ENCODE data around the gene CLEC14A. TPM values are rescaled to one million over a fixed set of nuclear protein-coding genes. Genes with fewer than 3 reads are reported as not detected.

The CLEC14A gene, protein sequence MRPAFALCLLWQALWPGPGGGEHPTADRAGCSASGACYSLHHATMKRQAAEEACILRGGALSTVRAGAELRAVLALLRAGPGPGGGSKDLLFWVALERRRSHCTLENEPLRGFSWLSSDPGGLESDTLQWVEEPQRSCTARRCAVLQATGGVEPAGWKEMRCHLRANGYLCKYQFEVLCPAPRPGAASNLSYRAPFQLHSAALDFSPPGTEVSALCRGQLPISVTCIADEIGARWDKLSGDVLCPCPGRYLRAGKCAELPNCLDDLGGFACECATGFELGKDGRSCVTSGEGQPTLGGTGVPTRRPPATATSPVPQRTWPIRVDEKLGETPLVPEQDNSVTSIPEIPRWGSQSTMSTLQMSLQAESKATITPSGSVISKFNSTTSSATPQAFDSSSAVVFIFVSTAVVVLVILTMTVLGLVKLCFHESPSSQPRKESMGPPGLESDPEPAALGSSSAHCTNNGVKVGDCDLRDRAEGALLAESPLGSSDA
- total RNA-seq: under 1 TPM; 0.29 to 0.59 TPM
- polyA plus RNA-seq (2013, experiment 1 of 2): not detected
- polyA plus RNA-seq (2013, experiment 2 of 2): 0.12 TPM
- long read RNA-seq, experiment 1: 0 reads
- long read RNA-seq, experiment 2, partial matches to known transcripts: 0 of 3 reads
- long read RNA-seq, experiment 2, other reads (novel, unspliced or antisense): 0 of 3 reads
- long read RNA-seq, experiment 3, transcript CLEC14A-201 (1 exons, 2,267 nt): major isoform, 8 of 8 reads
- long read RNA-seq, experiment 3, partial matches to known transcripts: 0 of 8 reads
- long read RNA-seq, experiment 3, other reads (novel, unspliced or antisense): 0 of 8 reads
- long read RNA-seq, experiment 4: 0 reads

DNA sequence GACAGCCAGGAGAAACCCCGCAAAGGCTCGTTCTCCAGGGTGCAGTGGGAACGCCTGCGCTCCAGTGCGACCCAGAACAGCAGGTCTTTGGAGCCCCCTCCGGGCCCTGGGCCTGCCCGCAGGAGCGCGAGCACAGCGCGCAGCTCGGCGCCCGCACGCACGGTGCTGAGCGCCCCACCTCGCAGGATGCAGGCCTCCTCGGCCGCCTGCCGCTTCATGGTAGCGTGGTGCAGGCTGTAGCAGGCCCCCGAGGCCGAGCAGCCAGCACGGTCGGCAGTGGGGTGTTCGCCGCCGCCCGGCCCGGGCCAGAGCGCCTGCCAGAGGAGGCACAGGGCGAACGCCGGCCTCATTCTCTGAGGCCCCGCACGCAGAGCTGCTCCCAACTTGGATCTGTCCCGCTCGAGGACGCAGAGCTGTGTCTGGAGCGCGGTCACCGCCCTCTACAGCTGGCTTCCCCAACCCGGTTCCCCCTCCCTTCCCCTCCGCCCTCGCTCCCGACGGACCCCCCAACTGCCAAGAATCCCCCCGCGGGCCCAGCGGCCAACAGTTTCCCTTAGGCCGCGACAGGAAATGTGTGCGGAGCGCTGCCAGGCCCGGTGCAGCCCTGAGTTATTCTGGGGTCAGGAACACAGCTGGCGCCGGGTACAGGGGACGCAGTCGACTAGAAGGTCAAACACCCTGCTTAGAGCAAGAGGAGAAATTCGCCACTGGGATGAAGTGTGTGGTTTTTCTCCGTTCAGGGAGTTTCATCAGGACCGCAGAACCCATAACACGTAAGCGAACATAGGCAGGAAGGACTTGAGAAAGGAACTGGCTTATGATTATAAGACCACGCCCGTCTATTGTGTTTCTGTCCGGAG is at the start of gene CLEC14A:
TSS of gene CLEC14A (minus strand) at position 421 of the 860 bp plus-strand sequence. CDS start at position 350, 71 bp downstream.
- H3K9ac ChIP-seq (ENCODE audit: extremely low read depth, low read length, poor library complexity, severe bottlenecking): no peak within 1 kb of the TSS
- H3K4me1 ChIP-seq (ENCODE audit: control insufficient read depth, insufficient read depth, low read length): no peaks in the 10 kb centered on the region
- peaks cover 2% of the 10 kb centered on the region for H3K9me3 ChIP-seq (ENCODE audit: control insufficient read depth, low read length)
- TF ChIP-seq, protein P1, sequence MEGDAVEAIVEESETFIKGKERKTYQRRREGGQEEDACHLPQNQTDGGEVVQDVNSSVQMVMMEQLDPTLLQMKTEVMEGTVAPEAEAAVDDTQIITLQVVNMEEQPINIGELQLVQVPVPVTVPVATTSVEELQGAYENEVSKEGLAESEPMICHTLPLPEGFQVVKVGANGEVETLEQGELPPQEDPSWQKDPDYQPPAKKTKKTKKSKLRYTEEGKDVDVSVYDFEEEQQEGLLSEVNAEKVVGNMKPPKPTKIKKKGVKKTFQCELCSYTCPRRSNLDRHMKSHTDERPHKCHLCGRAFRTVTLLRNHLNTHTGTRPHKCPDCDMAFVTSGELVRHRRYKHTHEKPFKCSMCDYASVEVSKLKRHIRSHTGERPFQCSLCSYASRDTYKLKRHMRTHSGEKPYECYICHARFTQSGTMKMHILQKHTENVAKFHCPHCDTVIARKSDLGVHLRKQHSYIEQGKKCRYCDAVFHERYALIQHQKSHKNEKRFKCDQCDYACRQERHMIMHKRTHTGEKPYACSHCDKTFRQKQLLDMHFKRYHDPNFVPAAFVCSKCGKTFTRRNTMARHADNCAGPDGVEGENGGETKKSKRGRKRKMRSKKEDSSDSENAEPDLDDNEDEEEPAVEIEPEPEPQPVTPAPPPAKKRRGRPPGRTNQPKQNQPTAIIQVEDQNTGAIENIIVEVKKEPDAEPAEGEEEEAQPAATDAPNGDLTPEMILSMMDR (conservative IDR thresholded peaks at IDR 0.05): peak; percentile 8
- peak within 1 kb of the TSS; percentile 52 for H3K4me3 Mint-ChIP-seq
- peaks cover 75% of the 10 kb centered on the region for H3K27me3 Mint-ChIP-seq (ENCODE audit: insufficient read depth)
- no peak within 1 kb of the TSS for H3K27ac ChIP-seq (ENCODE audit: low read depth, low read length)
- H3K4me3 ChIP-seq (ENCODE audit: low read length): peak within 1 kb of the TSS; percentile 67
- no peak within 1 kb of the TSS for H3K27ac Mint-ChIP-seq
- WGBS, 2 experiments (ENCODE audit: insufficient coverage in 1 of 2, insufficient read length in 1 of 2): 32 to 41% methylated on average over 19 to 68 of the region's 68 CpGs
- peaks cover 52% of the 10 kb centered on the region for H3K27me3 ChIP-seq (ENCODE audit: control insufficient read depth, insufficient read depth, low read length, poor library complexity, severe bottlenecking)
- no peaks in the 10 kb centered on the region for H3K36me3 Mint-ChIP-seq (ENCODE audit: low read depth)
- H3K4me1 Mint-ChIP-seq: no peaks in the 10 kb centered on the region
- H3K36me3 ChIP-seq (ENCODE audit: control insufficient read depth, insufficient read depth, low read length): no peaks in the 10 kb centered on the region
- no peaks in the 10 kb centered on the region for H3K9me3 Mint-ChIP-seq
- DNase-seq: peak; percentile 84

DNA sequence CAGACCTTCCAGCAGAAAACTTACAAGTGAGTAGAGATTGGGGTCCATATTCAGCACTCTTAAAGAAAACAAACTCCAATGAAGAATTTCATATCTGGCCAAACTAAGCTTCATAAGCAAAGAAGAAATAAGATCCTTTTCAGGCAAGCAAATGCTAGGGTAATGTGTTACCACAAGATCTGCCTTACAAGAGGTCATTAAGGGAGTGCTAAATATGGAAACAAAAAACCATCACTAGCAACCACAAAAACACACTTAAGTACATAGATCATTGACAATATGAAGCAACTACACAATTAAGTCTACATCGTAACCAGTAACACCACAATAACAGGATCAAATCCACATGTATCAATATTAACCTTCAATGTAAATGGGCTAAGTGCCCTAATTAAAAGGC is 47.1 kb upstream of the CLEC14A start:
- WGBS, 2 experiments (ENCODE audit: insufficient coverage in 1 of 2, insufficient read length in 1 of 2): 96 to 100% methylated on average over 1 of the region's 1 CpG
- no peak overlapping the region for H3K4me3 Mint-ChIP-seq
- Histone ChIP-seq H3K27ac (ENCODE audit: low read depth, low read length) (no peak overlapping the region), H3K4me1 (ENCODE audit: control insufficient read depth, insufficient read depth, low read length) (no peaks in the 10 kb centered on the region), H3K4me3 (ENCODE audit: low read length) (no peak overlapping the region), H3K9me3 (ENCODE audit: control insufficient read depth, low read length) (peaks cover 6% of the 10 kb centered on the region), H3K27me3 (ENCODE audit: control insufficient read depth, insufficient read depth, low read length, poor library complexity, severe bottlenecking) (no peaks in the 10 kb centered on the region), H3K36me3 (ENCODE audit: control insufficient read depth, insufficient read depth, low read length) (no peaks in the 10 kb centered on the region), H3K9ac (ENCODE audit: extremely low read depth, low read length, poor library complexity, severe bottlenecking) (no peak overlapping the region)
- DNase-seq: no peak
- TF ChIP-seq, protein P1 (conservative IDR thresholded peaks at IDR 0.05): no peak
- H3K27me3 Mint-ChIP-seq (ENCODE audit: insufficient read depth): peaks cover 61% of the 10 kb centered on the region
- H3K36me3 Mint-ChIP-seq (ENCODE audit: low read depth): no peaks in the 10 kb centered on the region
- peaks cover 2% of the 10 kb centered on the region for H3K9me3 Mint-ChIP-seq
- no peak overlapping the region for H3K27ac Mint-ChIP-seq
- no peaks in the 10 kb centered on the region for H3K4me1 Mint-ChIP-seq

DNA sequence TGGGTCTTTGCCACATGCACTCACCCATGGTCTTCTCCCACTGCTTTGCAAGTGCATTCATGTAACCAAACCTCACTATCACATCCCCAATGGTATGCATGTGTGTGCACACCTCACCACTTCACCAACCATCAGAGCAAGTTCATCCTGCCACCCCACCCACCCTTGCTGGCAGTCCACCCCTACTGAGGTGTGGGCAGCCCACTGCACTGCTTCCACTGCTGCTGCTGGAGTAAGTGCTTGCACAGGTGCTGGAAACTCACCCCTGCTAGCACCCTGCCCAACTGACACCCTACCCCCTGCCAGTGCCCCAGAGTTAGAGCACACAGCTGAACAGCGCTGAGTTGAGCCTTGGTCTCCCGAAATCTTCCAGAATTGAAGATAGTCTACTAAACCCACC is 46.1 kb upstream of the CLEC14A start:
- no peak overlapping the region for H3K9ac ChIP-seq (ENCODE audit: extremely low read depth, low read length, poor library complexity, severe bottlenecking)
- no peak overlapping the region for H3K27ac ChIP-seq (ENCODE audit: low read depth, low read length)
- H3K4me3 ChIP-seq (ENCODE audit: low read length): no peak overlapping the region
- Mint-ChIP-seq H3K4me3 (no peak overlapping the region), H3K9me3 (peaks cover 2% of the 10 kb centered on the region), H3K36me3 (ENCODE audit: low read depth) (no peaks in the 10 kb centered on the region), H3K4me1 (no peaks in the 10 kb centered on the region), H3K27ac (no peak overlapping the region), H3K27me3 (ENCODE audit: insufficient read depth) (peaks cover 58% of the 10 kb centered on the region)
- H3K36me3 ChIP-seq (ENCODE audit: control insufficient read depth, insufficient read depth, low read length): no peaks in the 10 kb centered on the region
- 98 to 100% methylated on average over 1 to 2 of the region's 2 CpGs for WGBS, 2 experiments (ENCODE audit: insufficient coverage in 1 of 2, insufficient read length in 1 of 2)
- TF ChIP-seq, protein P1 (conservative IDR thresholded peaks at IDR 0.05): no peak
- H3K4me1 ChIP-seq (ENCODE audit: control insufficient read depth, insufficient read depth, low read length): no peaks in the 10 kb centered on the region
- H3K27me3 ChIP-seq (ENCODE audit: control insufficient read depth, insufficient read depth, low read length, poor library complexity, severe bottlenecking): no peaks in the 10 kb centered on the region
- H3K9me3 ChIP-seq (ENCODE audit: control insufficient read depth, low read length): peaks cover 6% of the 10 kb centered on the region
- no peak for DNase-seq

Measured in endodermal cell (in vitro differentiated cells).